Measurements from ENCODE around the gene LNP1. TPM values are rescaled to one million over a fixed set of nuclear protein-coding genes. Genes with fewer than 3 reads are reported as not detected.

The LNP1 gene
- total RNA-seq, 4 donors from 2014 or later = 8.2 to 15.8 (median 9.9) TPM

- H3K27me3 ChIP-seq = no peaks in the 10 kb centered on the region
- no peak overlapping the region for H3K27ac ChIP-seq
- WGBS, 2 donors = 37 to 42% methylated on average over 2 of the region's 2 CpGs
- DNase-seq = no peak
- peak overlapping the region in 1 of 3 donors; percentile 76 for H3K4me3 ChIP-seq (replicated peaks in 1 of 3)
- intact Hi-C loops (cut with DNase I) = no loop called here
- H3K36me3 ChIP-seq = no peaks in the 10 kb centered on the region
- TF ChIP-seq POLR2A (IDR thresholded peaks at IDR 0.05) (no peak), CTCF (IDR thresholded peaks at IDR 0.05) (no peak)
- peaks cover 6 to 20% of the 10 kb centered on the region in 2 donors for H3K4me1 ChIP-seq
- H3K9me3 ChIP-seq = no peaks in the 10 kb centered on the region
Observed at GRCh38 chr3:100402891-100403290, 1.6 kb downstream of the LNP1 start.

GRCh38 chr3:100403362-100404249 is 2.3 kb downstream of the LNP1 start:
- no peaks in the 10 kb centered on the region for H3K36me3 ChIP-seq
- 55 to 59% methylated on average over 5 of the region's 5 CpGs for WGBS, 2 donors
- no peak overlapping the region for H3K27ac ChIP-seq
- no peaks in the 10 kb centered on the region for H3K9me3 ChIP-seq
- no peak for DNase-seq
- no peaks in the 10 kb centered on the region for H3K27me3 ChIP-seq
- H3K4me3 ChIP-seq (replicated peaks in 1 of 3) = no peak overlapping the region
- intact Hi-C loops (cut with DNase I) = no loop called here
- TF ChIP-seq POLR2A (IDR thresholded peaks at IDR 0.05) (no peak), CTCF (IDR thresholded peaks at IDR 0.05) (no peak)
- H3K4me1 ChIP-seq = peaks cover 6 to 20% of the 10 kb centered on the region in 2 donors

- Histone ChIP-seq H3K4me1 (peaks cover 6 to 14% of the 10 kb centered on the region in 2 donors), H3K27me3 (no peaks in the 10 kb centered on the region), H3K9me3 (no peaks in the 10 kb centered on the region), H3K27ac (no peak overlapping the region), H3K36me3 (no peaks in the 10 kb centered on the region), H3K4me3 (replicated peaks in 1 of 3) (no peak overlapping the region)
- intact Hi-C loops (cut with DNase I) = no loop called here
- TF ChIP-seq POLR2A (IDR thresholded peaks at IDR 0.05) (no peak), CTCF (IDR thresholded peaks at IDR 0.05) (no peak)
- no peak for DNase-seq
- 78 to 93% methylated on average over 1 of the region's 1 CpG for WGBS, 2 donors
Observed at GRCh38 chr3:100404250-100404548, 2.9 kb downstream of the LNP1 start.

- no peak for DNase-seq
- TF ChIP-seq CTCF (IDR thresholded peaks at IDR 0.05) = no peak
- no peak for TF ChIP-seq POLR2A (IDR thresholded peaks at IDR 0.05)
- Histone ChIP-seq H3K27me3 (no peaks in the 10 kb centered on the region), H3K36me3 (no peaks in the 10 kb centered on the region), H3K27ac (no peak overlapping the region), H3K9me3 (no peaks in the 10 kb centered on the region), H3K4me1 (peaks cover 0 to 7% of the 10 kb centered on the region in 2 donors), H3K4me3 (replicated peaks in 1 of 3) (no peak overlapping the region)
- intact Hi-C loops (cut with DNase I) = no loop called here
- 72 to 73% methylated on average over 2 of the region's 2 CpGs for WGBS, 2 donors
Observed at GRCh38 chr3:100407164-100407563, 5.8 kb downstream of the LNP1 start.

- 86 to 99% methylated on average over 3 to 4 of the region's 4 CpGs for WGBS, 2 donors
- Histone ChIP-seq H3K4me1 (peaks cover 0 to 7% of the 10 kb centered on the region in 2 donors), H3K27me3 (no peaks in the 10 kb centered on the region), H3K27ac (no peak overlapping the region), H3K4me3 (replicated peaks in 1 of 3) (no peak overlapping the region), H3K9me3 (no peaks in the 10 kb centered on the region), H3K36me3 (no peaks in the 10 kb centered on the region)
- no peak for DNase-seq
- intact Hi-C loops (cut with DNase I) = no loop called here
- no peak for TF ChIP-seq CTCF (IDR thresholded peaks at IDR 0.05)
- TF ChIP-seq POLR2A (IDR thresholded peaks at IDR 0.05) = no peak
Observed at GRCh38 chr3:100407977-100408532, 6.7 kb downstream of the LNP1 start.

Measured in thyroid gland (tissue), 4 donors.